HG03025 (cell line): Measurements from ENCODE around the gene WNT2.
"Not testable (repeated sequence)": the region's sequence is repeated elsewhere in the genome, so short reads cannot be mapped to it uniquely, and the experiment has no call there.

Experiments used
- ATAC-seq: cut with Tn5 transposase; IDR thresholded peaks from one replicate; pipeline ENCODE4 v1.9.1; 2021; ENCODE audit warnings: mild to moderate bottlenecking, moderate library complexity; ENCODE audit not compliant: unreplicated experiment, low FRiP score

WNT2 gene

GRCh38 chr7:117270371-117270770, 52.5 kb downstream of the WNT2 start:
- no peak for ATAC-seq

DNA sequence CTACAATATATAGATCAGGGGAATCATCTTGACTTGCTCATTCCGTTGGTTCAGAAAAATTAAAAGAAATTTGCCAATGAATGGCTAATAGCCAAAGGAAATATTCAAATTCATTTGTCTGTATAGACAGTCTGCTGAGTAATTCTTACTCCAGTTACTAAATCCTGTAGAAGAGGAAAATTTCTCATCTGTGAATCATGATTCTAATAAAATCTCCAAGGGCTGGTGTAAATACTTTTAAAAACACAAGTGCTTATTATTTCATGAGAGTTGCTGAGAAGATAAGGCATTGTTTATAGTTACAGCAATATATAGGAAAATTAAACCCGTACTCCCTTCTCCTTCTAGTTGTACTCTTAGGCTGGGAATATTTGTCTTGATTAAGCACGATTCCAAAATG, 53.0 kb downstream of the WNT2 start:
- no peak for ATAC-seq

DNA sequence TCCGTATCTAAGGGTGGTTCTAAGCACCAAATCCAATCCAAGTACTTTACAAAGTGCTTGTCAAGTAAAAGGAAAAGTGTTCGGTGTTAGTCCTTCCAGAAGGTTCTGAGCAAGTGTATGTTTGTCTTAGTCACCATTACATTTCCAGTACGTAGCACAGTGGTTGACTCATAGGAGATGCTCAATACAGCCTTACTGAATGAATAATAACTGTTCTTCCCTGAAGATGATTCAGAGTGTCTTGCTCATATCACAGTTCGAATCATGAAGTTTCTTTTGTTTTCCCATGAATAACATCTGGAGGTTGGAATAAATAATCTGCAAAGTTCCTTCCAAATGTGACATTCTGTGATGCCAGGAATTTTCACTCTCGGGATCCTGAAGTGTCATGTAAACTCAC, 53.4 kb downstream of the WNT2 start:
- ATAC-seq, result no peak

DNA sequence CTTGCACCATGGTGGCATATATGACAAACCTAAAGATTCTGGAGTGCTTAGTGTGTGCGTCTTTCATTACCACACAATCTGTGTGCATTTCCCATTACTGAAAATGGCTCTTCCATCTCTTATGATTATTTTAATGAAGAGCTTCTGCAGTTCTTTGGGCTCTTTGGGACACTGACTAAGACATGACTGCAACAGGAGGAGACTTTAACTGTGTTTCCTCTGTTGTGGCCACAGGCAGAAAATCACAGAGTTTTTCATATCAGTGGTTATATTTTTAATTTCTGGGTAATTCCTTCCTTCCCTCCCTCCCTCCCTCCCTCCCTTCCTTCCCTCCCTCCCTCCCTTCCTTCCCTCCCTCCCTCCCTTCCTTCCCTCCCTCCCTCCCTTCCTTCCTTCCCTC, 58.1 kb downstream of the WNT2 start:
- no peak for ATAC-seq

DNA sequence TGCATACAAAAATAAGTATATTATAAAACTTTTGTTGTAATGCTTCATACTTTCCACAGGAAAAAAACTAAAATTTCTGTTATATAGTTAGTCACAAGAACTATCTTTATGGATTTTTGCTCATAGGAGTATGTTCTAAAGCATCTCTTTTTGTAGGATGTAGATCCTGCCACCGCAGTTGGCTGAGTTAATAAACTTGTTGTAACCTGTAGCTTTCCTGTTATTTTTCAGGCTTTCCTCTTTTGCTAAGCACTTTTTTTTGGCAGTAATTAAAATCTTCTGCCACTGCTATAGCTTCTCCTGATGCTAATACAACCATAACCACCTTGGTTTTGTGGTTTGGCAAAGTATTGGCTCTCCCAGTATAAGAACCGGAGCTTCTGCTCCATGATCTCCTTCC, 60.3 kb downstream of the WNT2 start:
- ATAC-seq, result no peak

- no peak for ATAC-seq
Measured at GRCh38 chr7:117259615-117260014, 63.2 kb downstream of the WNT2 start.

DNA sequence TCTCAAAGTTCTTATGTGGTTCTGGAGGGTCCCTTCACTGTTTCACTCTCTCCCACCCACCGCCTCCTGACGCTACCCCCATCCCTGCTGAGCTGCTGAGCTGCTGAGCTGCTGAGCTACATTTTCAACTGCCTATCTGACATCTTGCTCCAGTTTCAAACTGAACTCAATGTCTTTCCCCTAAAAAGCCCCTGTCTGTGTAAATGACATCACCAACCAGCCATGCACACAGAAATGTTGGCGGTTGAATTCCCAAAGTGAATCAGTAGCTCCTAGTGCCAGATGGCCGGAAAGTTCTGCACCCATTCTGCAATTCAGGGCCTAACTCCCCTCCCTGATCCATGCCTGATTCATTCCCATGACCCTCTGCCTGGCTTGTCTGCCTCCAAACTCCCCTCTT, 71.2 kb downstream of the WNT2 start:
- no peak for ATAC-seq

- no peak for ATAC-seq
Measured at GRCh38 chr7:117250801-117251200, 72.1 kb downstream of the WNT2 start.

GRCh38 chr7:117250245-117250644, 72.6 kb downstream of the WNT2 start:
- ATAC-seq, result no peak

DNA sequence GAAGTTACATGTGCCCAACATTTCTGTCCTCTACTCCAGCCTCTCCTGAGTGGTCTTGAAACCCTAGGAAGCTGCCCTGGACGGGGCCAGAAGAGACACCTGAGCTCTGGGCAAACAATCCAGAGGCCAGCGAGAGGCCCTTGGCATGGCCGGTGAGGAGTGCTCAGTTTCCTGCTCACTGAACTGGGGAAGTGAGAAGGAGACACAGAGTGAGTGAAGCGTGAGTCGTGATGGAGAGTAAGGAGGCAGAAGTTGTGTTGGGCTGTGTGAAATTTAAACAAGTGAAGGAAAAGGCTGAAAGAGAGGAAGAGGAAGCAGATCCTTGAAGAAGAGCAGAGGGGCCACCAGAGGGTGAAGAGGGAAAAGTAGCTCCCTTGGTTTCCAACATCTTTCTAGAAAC, 73.2 kb downstream of the WNT2 start:
- ATAC-seq, result no peak

DNA sequence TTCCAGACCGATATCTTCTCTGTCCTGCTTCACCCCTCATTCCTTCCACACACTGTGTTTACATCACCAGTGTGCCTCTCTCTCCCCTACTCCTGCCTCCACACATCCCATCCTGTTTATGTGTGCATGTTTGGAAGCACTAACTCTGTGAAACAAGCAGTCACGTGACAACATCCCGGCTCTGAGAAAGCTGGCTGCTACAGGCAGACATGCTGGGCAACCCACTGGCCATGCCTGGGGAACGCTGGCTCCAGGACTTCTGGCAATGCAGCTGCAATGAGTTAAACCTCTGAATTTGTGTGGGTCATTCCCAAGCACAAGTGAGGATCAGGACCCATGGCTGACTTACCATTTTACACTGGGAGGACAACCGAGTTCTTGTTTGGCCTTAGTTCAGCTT, 74.0 kb downstream of the WNT2 start:
- ATAC-seq, result no peak

DNA sequence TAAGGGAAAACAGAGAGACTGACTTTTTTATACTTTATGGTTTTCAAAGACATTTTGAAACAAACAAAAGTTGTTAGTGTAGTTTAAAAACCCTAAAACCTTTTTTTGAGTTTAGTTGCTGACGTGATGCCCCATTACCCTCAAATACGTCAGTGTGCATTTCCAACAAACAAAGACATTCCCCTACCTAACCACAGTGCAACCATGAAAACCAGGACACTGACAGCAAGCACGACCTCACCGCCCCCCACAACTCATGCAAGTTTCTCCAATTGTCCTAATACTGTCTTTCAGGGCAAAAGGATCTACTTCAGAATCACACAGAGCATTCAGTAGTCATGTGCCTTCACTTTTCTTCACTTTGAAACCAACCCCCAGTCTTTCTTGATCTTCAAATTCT, 75.0 kb downstream of the WNT2 start:
- ATAC-seq, result no peak

- ATAC-seq, result not testable (repeated sequence)
Measured at GRCh38 chr7:117245703-117246102, 77.2 kb downstream of the WNT2 start.

DNA sequence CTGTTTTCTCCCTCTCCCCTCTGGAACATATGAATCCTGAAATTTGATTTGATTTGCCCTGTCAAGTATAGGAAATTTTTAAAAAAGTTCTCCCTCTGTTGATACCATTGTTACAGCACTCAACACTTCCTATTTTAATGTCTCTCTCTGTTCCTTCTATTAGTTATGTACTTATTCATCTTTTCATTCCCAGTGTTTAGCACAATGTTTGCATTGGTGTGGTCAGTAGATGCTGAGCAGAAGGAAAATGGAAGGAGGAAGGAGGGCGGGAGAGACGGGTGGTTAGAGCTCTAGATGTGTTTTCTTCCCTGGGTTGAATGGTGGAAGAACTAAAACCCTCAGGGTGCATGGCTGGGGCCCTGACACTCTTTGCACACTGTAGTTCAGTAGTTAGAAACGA, 79.5 kb downstream of the WNT2 start:
- no peak for ATAC-seq

GRCh38 chr7:117241088-117241487, 81.8 kb downstream of the WNT2 start:
- no peak for ATAC-seq

DNA sequence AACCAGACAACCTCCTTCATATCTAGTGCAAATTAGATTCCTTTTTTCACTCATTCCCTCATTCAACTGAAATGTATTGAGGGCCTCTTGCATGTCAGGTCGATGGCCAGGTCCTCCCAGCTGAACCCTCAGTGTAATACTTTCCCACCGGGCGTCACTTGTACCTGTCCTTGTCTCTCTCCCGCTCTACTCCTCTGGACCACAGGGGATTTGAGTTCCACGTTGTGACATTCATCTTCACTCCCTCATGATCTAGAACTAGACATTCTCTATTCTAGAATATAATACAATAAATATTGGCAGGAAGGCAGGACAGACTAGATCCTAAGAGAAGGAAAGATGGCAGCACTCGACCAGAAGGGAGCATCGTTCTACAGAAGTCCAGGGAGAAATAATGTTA, 83.9 kb downstream of the WNT2 start:
- ATAC-seq, result no peak

- ATAC-seq, result no peak
Measured at GRCh38 chr7:117238472-117238871, 84.4 kb downstream of the WNT2 start.

DNA sequence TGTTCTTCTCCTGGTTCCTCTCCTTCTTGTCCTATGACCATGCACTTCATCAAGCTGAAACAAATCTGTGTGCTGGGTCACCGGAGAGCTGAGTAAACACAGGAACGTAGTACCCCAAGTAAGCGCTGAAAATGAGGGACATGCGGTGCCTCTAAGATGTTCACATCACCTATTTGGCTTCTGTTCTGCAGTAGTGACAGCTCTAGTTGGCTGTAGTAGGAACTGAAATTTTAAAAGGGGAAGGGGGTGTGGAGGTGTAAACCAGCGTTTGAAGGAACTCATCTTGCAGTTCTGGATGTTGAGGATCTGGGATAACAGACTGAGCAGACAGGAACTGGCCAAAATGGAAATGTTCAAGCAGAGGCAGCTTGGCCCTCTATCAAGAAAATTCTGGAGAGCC, 85.2 kb downstream of the WNT2 start:
- ATAC-seq, result peak; percentile 63

DNA sequence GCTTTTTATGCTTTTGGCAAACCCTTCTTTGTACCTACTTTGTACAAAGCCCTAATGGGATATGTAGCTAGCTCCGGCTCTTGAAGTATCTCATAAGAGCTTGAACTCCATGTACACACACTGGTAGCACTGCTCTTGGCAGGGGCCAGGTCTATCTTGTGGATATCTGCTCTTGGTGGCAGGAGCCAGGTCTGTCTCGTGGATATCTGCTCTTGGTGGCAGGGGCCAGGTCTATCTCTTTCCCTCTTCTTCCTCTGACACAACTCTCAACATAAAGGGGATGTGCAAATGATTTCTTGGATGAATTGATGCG, 91.9 kb downstream of the WNT2 start:
- ATAC-seq, result no peak

DNA sequence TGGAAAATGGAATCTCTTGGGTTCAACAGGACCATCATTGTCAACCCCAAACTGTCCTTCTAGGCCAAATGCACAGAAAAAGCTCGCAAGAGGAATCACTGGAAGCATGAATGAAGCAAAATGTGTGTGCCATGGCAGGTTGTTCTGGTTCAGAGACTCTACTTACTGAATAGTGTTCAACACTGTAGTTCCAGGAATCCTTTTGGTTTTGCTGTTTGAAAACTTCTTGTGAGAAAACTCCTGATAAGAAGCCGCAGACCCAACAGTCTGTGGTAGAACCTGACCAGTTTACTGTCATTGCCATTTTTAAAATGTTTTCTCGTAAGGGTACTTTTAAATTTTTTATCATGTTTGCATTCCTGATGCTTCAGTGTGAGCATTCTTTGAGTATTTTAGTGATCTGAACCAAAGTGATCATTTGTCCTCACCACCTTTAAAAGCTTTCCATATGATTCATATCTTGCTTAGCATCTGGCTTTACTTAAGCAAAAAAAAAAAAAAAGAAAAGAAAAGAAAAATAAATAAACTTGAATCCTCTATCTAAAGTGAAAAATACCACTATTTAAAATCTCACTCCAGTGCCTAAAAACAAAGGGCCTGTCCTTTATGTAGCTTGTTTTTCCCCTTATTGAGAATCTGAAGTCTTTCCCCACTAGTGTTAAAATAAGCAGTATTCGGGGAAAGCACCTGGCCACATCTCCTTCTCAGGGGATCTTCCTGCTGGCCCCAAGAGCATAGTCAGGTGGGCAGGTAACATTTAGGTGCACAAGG, 92.4 kb downstream of the WNT2 start:
- ATAC-seq, result no peak

DNA sequence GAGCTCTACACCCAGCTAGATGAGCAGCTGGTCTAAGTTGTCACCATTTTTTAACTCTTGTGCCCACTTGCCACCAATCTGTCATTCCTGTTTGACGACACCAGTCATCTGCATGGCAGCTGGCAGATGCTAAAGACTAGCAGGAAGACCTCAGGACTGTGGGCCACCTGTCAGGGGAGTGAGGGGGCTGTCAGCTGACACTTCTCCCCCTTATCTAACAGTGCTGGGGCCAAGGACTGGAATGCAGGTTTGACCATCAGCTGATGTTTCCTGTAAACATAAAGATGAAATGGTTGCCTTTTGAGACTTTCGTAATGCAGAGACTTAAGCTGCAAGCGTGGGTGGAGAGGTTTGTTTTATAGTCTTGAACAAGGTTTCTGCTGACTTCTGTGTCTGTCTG, 93.5 kb downstream of the WNT2 start:
- ATAC-seq, result no peak

DNA sequence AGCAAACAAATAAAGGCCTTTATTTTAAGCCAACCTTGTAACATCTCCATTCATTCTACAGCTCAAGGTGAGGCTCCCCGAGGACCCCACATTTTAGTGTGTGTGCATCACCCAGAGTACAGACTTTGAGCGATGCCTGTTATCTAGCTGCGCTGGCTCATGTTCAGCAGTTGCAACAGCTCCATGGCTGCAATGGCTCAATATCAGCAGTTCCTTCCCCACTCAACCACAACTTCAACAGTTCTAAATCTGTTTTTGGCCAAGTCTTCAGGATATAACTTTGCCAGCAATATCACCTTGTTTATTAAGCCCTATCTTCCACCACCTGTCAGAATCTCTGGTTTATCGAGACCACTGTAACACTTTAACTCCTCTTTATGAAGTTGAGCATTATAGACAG, 95.8 kb downstream of the WNT2 start:
- no peak for ATAC-seq

- ATAC-seq, result no peak
Measured at GRCh38 chr7:117225536-117225935, 97.3 kb downstream of the WNT2 start.
